Endothelial cell of umbilical vein (primary cell): ENCODE measurements around the gene LYRM4. TPM values are rescaled to one million over a fixed set of nuclear protein-coding genes. Genes with fewer than 3 reads are reported as not detected.

Experiments
- BruUV-seq: library from RNA; stranded (reverse); fragments of 400-500 nt; replicated peaks from 2 replicates; lab custom pipeline; 2021; lab: Mats Ljungman, UMichigan
- CTCF ChIA-PET: fragments of 300-600, 350-600 bp; sonication (Branson Sonifier 250); formaldehyde crosslinking; loops from one replicate; lab custom pipeline; 2021; ENCODE audit warnings: antibody characterized with exemption, inconsistent platforms; lab: Charles Lee
- POLR2A ChIA-PET: fragments of 300-600, 350-600 bp; sonication (Branson Sonifier 250); formaldehyde crosslinking; loops from one replicate; lab custom pipeline; 2021; ENCODE audit warnings: antibody characterized with exemption, inconsistent platforms; lab: Charles Lee
- DNase-seq: peaks from one replicate; pipeline ENCODE4 v3.0.0-alpha.2; 2011; ENCODE audit warnings: low read depth, low spot score
- FAIRE-seq: peaks from 2 replicates; lab custom pipeline; 2011; peaks lifted over from hg19 to GRCh38; lab: Jason Lieb, UNC
- H2AFZ ChIP-seq: 2 replicates; pipeline ENCODE4 v1.6.0; 2012; ENCODE audit warnings: low read depth, low read length, control low read depth, inconsistent platforms
- H3K27ac ChIP-seq: 2 replicates; pipeline ENCODE4 v1.5.1; 2011; ENCODE audit warnings: low read depth, mild to moderate bottlenecking, control low read depth, low read length, moderate library complexity; ENCODE audit not compliant: insufficient read depth
- H3K27me3 ChIP-seq, 2 experiments: 2 replicates each; pipeline versions ENCODE4 v1.6.0 to v1.6.1; 2011; ENCODE audit warnings: low read length in 2 of 2, mixed read lengths in 1 of 2; ENCODE audit not compliant: control insufficient read depth in 2 of 2, insufficient read depth in 2 of 2
- H3K36me3 ChIP-seq, 2 experiments: 2 replicates in 1 of 2; 3 replicates in 1 of 2; pipeline ENCODE4 v1.5.1; 2011; ENCODE audit warnings: low read length in 2 of 2, mild to moderate bottlenecking in 1 of 2, moderate library complexity in 1 of 2; ENCODE audit not compliant: control insufficient read depth in 2 of 2, insufficient read depth in 2 of 2; ENCODE audit errors: extremely low read depth in 1 of 2
- H3K4me1 ChIP-seq: 3 replicates; pipeline ENCODE4 v1.5.1; 2011; ENCODE audit warnings: mild to moderate bottlenecking, low read length; ENCODE audit not compliant: control insufficient read depth, insufficient read depth; ENCODE audit errors: extremely low read depth
- H3K4me2 ChIP-seq: 2 replicates; pipeline ENCODE4 v1.6.1; 2011; ENCODE audit warnings: low read length, control low read depth, mixed read lengths; ENCODE audit not compliant: insufficient read depth
- H3K4me3 ChIP-seq, 3 experiments: fragments of 200-600 bp in 1 of 3; sonication (generic), shearing (Covaris generic) in 1 of 3; replicated peaks in 1 of 3; 2 replicates each; pipeline ENCODE4 v1.5.1; 2011 to 2016; ENCODE audit warnings: control low read depth in 3 of 3, low read length in 3 of 3, mild to moderate bottlenecking in 2 of 3, inconsistent platforms in 1 of 3, low read depth in 1 of 3, moderate library complexity in 1 of 3; ENCODE audit not compliant: insufficient read depth in 1 of 3
- H3K79me2 ChIP-seq: 2 replicates; pipeline ENCODE4 v1.6.0; 2012; ENCODE audit warnings: low read length, inconsistent platforms; ENCODE audit not compliant: control insufficient read depth, insufficient read depth
- H3K9ac ChIP-seq: replicated peaks from 2 replicates; pipeline ENCODE3; 2011; ENCODE audit warnings: low read length, control low read depth; ENCODE audit not compliant: insufficient read depth; ENCODE audit errors: extremely low read depth
- H3K9me1 ChIP-seq: replicated peaks from 3 replicates; pipeline ENCODE4 v1.6.0; 2011; ENCODE audit warnings: mild to moderate bottlenecking, low read length; ENCODE audit not compliant: control insufficient read depth, insufficient read depth; ENCODE audit errors: extremely low read depth
- H3K9me3 ChIP-seq: replicated peaks from 2 replicates; pipeline ENCODE4 v1.5.1; 2012; ENCODE audit warnings: low read length, inconsistent platforms; ENCODE audit not compliant: control insufficient read depth, insufficient read depth
- H4K20me1 ChIP-seq: replicated peaks from 2 replicates; pipeline ENCODE3; 2011; ENCODE audit warnings: mild to moderate bottlenecking, low read length; ENCODE audit not compliant: control insufficient read depth, insufficient read depth; ENCODE audit errors: extremely low read depth
- CTCF ChIP-seq, 2 donors: IDR thresholded peaks; 1 replicate in 1 of 2; 2 replicates in 1 of 2; pipeline ENCODE4 v1.5.1; 2011; ENCODE audit warnings: low read length in 2 of 2, mild to moderate bottlenecking in 2 of 2, moderate library complexity in 2 of 2, control low read depth in 1 of 2, inconsistent platforms in 1 of 2, low read depth in 1 of 2; ENCODE audit not compliant: insufficient read depth in 1 of 2; ENCODE audit errors: extremely low read depth in 1 of 2
- EZH2 ChIP-seq: IDR thresholded peaks from 2 replicates; pipeline ENCODE4 v1.6.1; 2012; ENCODE audit warnings: borderline replicate concordance, low read depth, mild to moderate bottlenecking, moderate library complexity, low read length, inconsistent platforms; ENCODE audit not compliant: severe bottlenecking
- FOS ChIP-seq: IDR thresholded peaks from 2 replicates; pipeline ENCODE4 v1.6.1; 2011; ENCODE audit warnings: mild to moderate bottlenecking, low read length, moderate library complexity, borderline replicate concordance; ENCODE audit not compliant: insufficient read depth
- GATA2 ChIP-seq: IDR thresholded peaks from 2 replicates; pipeline ENCODE4 v1.7.0; 2011; ENCODE audit warnings: low read depth, mild to moderate bottlenecking, moderate library complexity, mixed read lengths, low read length; ENCODE audit not compliant: insufficient read length, insufficient read depth
- JUN ChIP-seq: IDR thresholded peaks from 2 replicates; pipeline ENCODE4 v1.6.1; 2011; ENCODE audit warnings: borderline replicate concordance, low read depth; ENCODE audit not compliant: insufficient read length, insufficient read depth
- MAX ChIP-seq: IDR thresholded peaks from 2 replicates; pipeline ENCODE4 v1.6.1; 2011; ENCODE audit not compliant: insufficient read depth, insufficient read length
- MYC ChIP-seq: IDR thresholded peaks from one replicate; pipeline ENCODE4 v1.6.1; 2011; ENCODE audit warnings: mild to moderate bottlenecking, low read depth, low read length
- POLR2A ChIP-seq: IDR thresholded peaks from 2 replicates; pipeline ENCODE4 v1.6.1; 2012; ENCODE audit warnings: low read depth, mild to moderate bottlenecking, control low read depth, low read length
- POLR2AphosphoS5 ChIP-seq: IDR thresholded peaks from 2 replicates; pipeline ENCODE4 v1.6.1; 2012; ENCODE audit warnings: low read depth, mild to moderate bottlenecking, control low read depth, low read length, moderate library complexity; ENCODE audit not compliant: insufficient read depth
- dilution Hi-C: fragments of 300-500 bp; cut with MboI; formaldehyde crosslinking; loops from one replicate; pipeline ENCODE4 v1.15.0; 2019; ENCODE audit warnings: low sequenced_read_pairs; ENCODE audit not compliant: extremely low pct_ligation_motif_present
- intact Hi-C: fragments of 100-400 bp; cut with micrococcal nuclease; formaldehyde crosslinking; loops from one replicate; pipeline ENCODE4 v1.10.0; 2022
- polyA plus RNA-seq, 4 experiments: library from polyadenylated mRNA; depleted of rRNA in 3 of 4; stranded (reverse) in 3 of 4; unstranded in 1 of 4; fragments of >200 nt; gene quantifications; 2 replicates each; pipeline versions ENCODE4 v1.2.1 to v1.2.3, GENCODE V29; 2011 to 2012; ENCODE audit warnings: missing spikeins in 1 of 4
- total RNA-seq: library from RNA; stranded (reverse); gene quantifications from 2 replicates; pipeline ENCODE4 v1.2.3, GENCODE V29; 2021

Gene LYRM4
- total and polyA plus RNA-seq, 2 donors (not counting 3 experiments of a cell fraction or from before 2014, with no cell fraction given) = 39.5 to 44.0 TPM

GRCh38 chr6:5096482-5096881 lies 164.3 kb downstream of the LYRM4 start:
- Histone ChIP-seq H3K27ac (no peak overlapping the region), H4K20me1 (no peaks in the 10 kb centered on the region), H3K4me1 (no peaks in the 10 kb centered on the region), H3K79me2 (no peaks in the 10 kb centered on the region), H3K9ac (no peak overlapping the region), H3K36me3 (no peaks in the 10 kb centered on the region), H3K27me3 (peaks cover 2 to 5% of the 10 kb centered on the region in 2 experiments), H2AFZ (no peak overlapping the region), H3K9me1 (no peaks in the 10 kb centered on the region), H3K4me3 (no peak overlapping the region), H3K9me3 (no peaks in the 10 kb centered on the region), H3K4me2 (no peak overlapping the region)
- POLR2A ChIA-PET = no interaction called here
- no TSS peak for BruUV-seq
- intact Hi-C loops (no loop called here), dilution Hi-C loops (no loop called here)
- CTCF ChIA-PET = interaction anchor here (1.4 to 1.6 kb wide), 2 partner anchors 11 to 47 kb away, joined by 4 to 5 read pairs; partner anchors contain the start of gene PPP1R3G
- no peak for TF ChIP-seq GATA2
- TF ChIP-seq EZH2 = no peak
- TF ChIP-seq MYC = no peak
- TF ChIP-seq POLR2A = no peak
- no peak for TF ChIP-seq FOS
- no peak for FAIRE-seq
- no peak for DNase-seq

GRCh38 chr6:5095236-5095635 lies 165.5 kb downstream of the LYRM4 start:
- Histone ChIP-seq H3K27me3 (peaks cover 7 to 9% of the 10 kb centered on the region in 2 experiments), H3K36me3 (no peaks in the 10 kb centered on the region), H3K4me3 (no peak overlapping the region), H3K4me1 (no peaks in the 10 kb centered on the region), H3K27ac (no peak overlapping the region), H3K9ac (no peak overlapping the region), H3K79me2 (no peaks in the 10 kb centered on the region), H4K20me1 (no peaks in the 10 kb centered on the region), H2AFZ (no peak overlapping the region), H3K9me1 (no peaks in the 10 kb centered on the region), H3K9me3 (no peaks in the 10 kb centered on the region), H3K4me2 (no peak overlapping the region)
- intact Hi-C loops = no loop called here
- dilution Hi-C loops = no loop called here
- CTCF ChIA-PET = interaction anchor here (1.4 to 1.6 kb wide), 2 partner anchors 10 to 48 kb away, joined by 4 to 5 read pairs; partner anchors contain the start of gene PPP1R3G
- no peak for TF ChIP-seq CTCF (IDR thresholded peaks at IDR 0.05; ENCODE audit: extremely low read depth in 1 of 2, insufficient read depth in 1 of 2, low read depth in 1 of 2, low read length in 2 of 2)
- no peak for TF ChIP-seq POLR2AphosphoS5
- no peak for TF ChIP-seq EZH2
- TF ChIP-seq MYC = no peak
- TF ChIP-seq FOS = no peak
- no peak for TF ChIP-seq MAX
- no peak for TF ChIP-seq JUN
- no peak for TF ChIP-seq POLR2A
- TF ChIP-seq GATA2 = no peak
- no TSS peak for BruUV-seq
- FAIRE-seq = no peak
- DNase-seq = no peak
- POLR2A ChIA-PET = no interaction called here
